Measurements from ENCODE around the gene FAM120A.
"Not testable (repeated sequence)": the region's sequence is repeated elsewhere in the genome, so short reads cannot be mapped to it uniquely, and the experiment has no call there.

The FAM120A gene

DNA sequence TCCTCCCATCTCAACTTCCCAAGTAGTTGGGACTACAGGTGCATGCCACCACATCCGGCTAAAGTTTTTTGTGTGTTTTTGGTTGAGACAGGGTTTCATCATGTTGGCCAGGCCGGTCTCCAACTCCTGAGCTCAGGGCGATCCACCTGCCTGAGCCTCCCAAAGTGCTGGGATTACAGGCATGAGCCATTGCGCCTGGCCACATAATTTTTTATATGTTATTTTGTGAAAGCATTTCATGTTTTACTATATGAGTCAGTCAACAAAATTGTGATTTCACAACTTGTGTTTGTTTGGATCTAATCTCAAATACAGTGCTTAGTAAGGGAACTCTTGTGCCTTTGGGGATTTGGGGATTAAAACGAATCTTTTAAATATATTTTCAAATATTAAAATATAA lies 21.9 kb downstream of the FAM120A start:
- DNase-seq: no peak

GRCh38 chr9:93475108-93475507 lies 23.6 kb downstream of the FAM120A start:
- DNase-seq: no peak

GRCh38 chr9:93475856-93476255 lies 24.4 kb downstream of the FAM120A start:
- no peak for DNase-seq

DNA sequence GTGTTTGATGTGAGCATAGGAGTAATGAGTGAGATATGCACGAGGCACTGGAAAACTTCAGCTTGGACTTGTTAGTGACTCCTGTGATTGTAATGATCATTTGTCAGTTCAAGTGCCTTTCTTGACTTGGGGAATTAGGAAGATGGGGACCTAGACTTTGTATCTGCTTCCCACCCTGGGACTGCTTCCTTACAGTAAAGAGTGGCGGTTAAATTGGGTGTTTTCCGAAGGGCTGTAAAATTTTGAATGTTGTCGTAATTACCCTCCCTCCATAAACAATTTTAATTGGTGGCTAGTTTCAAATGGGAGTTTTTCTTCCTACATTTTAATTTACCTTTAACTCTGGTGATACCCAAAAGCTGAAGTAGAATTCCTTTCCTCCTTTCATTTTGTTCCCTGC lies 25.4 kb downstream of the FAM120A start:
- DNase-seq: no peak

DNA sequence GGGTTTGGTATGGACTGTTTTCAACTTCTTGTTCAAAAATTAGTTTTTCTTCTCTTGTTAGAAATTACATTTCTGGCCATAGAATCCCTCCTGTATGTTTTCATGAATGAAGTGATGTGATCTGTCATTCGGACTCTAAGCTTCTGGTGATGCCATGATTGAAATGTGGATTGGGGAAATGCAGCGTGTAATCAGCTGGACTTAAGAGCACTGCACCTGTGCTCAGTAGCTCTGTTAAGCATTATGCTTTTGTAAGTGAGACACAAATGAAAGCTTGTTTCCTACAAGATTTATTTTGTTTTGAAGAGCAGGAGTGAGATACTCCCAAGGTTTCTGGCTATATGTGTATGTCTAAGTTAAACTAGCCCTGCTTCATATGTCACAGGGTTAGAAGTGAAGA lies 25.9 kb downstream of the FAM120A start:
- DNase-seq: no peak

- DNase-seq: no peak
These were observed 28.2 kb downstream of the FAM120A start for GRCh38 chr9:93479726-93480125.

DNA sequence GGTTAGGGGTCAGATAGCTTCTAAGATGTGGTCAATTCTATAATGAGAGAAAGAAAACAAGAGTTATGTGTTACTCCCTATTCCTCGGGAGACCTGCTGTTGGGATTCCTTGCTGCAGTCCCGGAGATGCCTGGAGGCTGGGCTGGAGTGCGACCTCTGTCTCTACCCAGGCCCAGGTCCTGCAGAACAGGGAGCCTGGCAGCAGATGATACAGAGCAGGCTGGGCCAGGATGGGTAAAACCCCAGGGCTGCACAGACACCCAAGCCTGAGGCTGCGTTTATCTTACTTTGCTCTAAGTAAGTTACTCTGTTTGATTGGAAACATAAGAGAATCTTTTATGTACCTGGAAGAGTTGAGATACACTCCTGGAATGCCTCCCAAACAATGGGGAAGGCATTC lies 28.8 kb downstream of the FAM120A start:
- DNase-seq: no peak

GRCh38 chr9:93480728-93481324 lies 29.3 kb downstream of the FAM120A start:
- no peak for DNase-seq

DNA sequence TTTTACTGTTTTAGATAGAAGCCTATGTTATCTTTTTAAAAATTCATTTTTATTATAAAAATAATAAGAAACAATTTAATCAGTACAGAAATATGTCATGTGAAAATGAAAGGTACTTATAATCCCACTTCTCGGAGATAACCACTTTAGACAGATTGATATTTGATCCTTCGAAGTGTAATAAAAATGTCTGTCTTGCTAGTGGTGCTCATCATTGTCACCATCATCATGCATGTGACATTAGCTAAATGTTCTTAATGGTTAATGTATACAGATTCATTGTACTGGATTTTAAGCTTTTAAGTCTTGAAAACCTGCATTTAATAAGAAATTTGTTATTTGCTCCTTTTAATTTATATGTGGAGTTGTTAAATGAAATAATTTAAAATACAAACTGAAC lies 32.0 kb downstream of the FAM120A start:
- no peak for DNase-seq

DNA sequence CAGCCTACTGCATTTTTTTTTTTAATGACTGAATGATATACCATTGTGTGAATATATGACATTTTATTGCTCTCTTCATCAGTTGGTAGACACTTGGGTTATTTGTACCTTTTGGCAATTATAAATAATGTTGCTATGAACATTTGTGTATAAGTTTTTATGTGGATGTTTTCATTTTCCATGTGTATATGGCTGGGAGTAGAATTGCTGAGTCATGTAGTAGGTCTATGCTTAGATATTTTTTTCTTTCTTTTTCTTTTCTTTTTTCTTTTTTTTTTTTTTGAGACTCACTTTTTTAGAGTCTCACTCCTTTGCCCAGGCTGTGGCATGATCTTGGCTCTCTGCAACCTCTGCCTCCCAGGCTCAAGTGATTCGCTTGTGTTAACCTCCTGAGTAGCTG lies 34.8 kb downstream of the FAM120A start:
- DNase-seq: no peak

- no peak for DNase-seq
These were observed 36.8 kb downstream of the FAM120A start for GRCh38 chr9:93488244-93488643.

DNA sequence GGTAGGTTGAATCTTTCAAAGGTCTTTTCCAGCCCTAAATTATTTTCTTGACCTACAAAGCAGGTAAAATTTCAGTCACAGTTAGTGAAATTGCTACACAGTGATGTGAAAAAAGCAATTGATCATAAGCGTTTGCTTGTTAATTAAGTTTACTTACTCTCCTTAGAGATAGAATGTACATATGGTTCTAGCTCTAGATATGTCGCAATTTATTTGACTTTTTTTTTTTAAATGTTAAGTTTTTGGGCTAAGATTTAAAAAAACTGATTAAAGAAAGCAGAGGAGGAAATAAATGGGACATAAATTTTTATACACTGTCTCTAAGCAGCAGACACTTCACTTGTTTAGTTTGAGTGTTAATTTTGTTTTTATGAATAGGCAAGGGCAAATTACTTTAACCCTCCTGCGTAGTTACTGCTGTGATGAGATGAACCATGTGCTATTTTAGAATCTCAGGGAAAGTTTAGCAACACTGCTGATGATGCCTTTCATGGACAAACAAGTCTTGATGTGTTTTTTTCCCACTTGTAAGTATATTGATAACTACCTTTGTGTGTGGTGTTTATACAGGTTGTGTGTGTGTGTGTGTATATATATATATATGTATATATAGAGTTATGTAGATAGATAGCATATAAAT lies 40.2 kb downstream of the FAM120A start:
- DNase-seq: no peak

- DNase-seq: no peak
These were observed 40.8 kb downstream of the FAM120A start for GRCh38 chr9:93492327-93492726.

GRCh38 chr9:93493949-93494348 lies 42.5 kb downstream of the FAM120A start:
- DNase-seq: no peak

DNA sequence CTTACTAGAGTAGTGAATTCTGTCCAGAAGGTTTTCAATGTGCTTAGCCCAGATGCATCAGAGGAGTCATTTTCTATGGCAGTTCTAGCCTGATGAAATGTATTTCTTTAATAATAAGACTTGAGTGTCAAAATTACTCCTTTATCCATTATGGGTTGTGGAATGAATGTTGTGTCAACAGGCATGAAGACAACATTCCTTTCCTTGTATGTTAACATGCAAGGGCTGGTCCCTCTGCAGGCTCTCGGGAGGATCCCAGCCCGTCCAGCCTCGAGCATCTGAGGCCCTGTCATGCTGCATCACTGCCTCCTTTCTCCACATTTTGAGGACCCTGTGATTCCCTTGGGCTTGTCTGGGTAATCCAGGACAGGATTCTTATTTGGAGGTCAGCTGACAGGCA lies 44.8 kb downstream of the FAM120A start:
- DNase-seq: no peak

DNA sequence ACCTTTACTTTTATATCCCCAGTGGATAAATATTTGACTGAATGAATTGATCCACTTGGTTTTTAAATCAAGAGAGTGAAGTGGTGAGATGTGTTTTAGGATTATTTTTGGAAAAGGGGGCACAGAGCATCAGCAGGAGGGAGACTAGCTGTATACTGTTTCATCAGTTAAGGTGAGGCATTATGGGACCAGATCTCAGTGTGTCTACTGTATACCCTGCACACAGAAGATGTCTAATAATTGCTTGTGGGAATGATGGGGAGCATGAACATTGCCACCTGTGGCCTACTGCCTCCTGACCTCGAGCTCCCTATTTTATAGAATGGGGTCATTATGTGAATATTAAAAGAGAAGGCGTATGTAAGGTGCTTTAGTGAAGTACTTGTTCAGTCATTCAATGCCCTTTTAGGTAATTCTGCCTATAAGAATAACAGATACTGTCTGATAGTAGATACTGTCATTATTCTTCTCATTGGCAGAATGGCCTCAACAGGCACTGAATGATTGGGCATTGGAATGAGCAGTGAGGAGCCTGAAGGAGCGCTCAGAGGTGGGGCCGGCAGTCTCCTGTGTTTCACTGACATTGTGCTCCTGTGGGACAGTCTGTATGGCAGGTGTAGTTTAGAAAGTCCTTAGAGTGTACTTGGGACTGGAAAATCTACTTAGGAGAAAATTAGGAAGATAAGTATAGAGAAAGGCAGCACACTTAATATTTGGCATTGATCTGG lies 49.2 kb downstream of the FAM120A start:
- no peak for DNase-seq

- no peak for DNase-seq
These were observed 49.9 kb downstream of the FAM120A start for GRCh38 chr9:93501406-93501805.

DNA sequence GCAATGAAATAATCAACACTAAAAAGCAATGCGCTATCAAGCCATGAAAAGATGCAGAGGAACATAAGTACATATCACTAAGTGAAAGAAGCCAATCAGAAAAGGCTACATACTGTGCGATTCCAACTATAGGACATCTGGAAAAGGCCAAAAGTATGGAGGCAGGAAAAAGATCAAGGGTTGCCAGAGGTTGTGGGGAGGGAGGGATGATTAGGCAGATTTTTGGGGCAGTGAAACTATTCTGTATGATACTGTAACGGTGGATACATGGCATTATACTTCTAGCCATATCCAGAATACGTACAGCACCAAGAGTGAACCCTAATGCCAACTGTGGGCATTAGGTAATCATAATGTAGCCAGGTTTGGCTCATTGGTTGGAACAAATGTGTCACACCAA lies 51.9 kb downstream of the FAM120A start:
- DNase-seq: no peak

GRCh38 chr9:93505541-93506132 lies 54.2 kb downstream of the FAM120A start:
- DNase-seq: no peak

DNA sequence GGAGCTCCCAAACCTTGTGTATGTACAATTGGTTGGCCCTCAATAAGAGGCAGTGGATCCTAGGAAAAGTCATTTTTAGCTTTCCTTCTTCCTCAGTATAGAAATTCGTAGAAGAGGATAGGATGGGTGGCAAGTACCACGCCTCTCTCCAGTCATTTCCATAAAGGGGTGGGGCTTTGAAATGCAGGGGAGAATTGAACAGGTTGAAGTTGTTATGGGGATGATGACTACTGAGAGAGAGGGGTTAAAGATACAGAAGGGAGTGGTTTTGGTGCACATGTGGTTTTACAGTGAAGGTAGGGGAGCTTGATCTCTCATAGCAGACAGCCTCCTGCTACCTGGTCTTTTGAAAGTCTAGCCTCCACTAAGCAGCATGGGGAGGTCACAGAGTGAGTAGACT lies 56.3 kb downstream of the FAM120A start:
- no peak for DNase-seq

GRCh38 chr9:93508207-93508606 lies 56.7 kb downstream of the FAM120A start:
- DNase-seq: no peak

DNA sequence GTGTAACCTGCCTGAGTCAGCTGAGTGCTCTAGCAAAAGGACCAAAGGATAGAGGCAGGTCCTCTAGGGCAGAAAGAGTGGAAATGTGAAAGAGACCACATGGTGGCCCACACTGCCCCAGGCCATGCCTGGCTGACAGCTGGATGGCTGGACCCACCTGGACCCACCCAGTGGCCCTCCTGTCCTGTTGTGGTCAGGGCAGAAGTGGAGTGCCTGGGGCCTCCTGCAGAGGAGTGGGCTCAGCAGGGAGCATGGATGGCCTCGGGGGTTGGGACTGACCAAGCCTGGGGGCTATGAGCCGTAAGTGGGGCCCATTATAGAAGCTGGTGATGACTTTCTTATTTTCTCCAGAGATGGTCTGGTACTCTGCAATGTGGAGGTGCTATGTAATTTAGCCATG lies 57.6 kb downstream of the FAM120A start:
- DNase-seq: no peak

DNA sequence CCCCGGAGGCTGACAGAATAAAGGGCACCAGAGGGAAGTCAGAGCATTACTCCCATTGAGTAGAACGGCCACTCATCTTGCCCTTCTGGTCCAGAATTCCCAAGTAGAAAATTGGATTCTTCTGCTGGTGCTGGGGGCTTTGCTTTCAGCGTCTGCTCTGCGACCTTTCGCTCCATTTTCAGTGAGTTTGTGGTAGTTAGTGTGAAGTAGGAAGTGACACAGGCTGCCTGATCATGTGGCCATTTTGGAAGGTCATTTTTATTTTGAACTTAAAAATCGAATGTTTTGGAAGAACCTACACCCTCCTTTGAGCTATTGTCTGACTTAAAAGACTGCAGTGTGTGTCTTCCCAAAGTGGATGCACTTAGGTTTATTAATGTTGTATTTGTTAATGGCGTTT lies 58.6 kb downstream of the FAM120A start:
- no peak for DNase-seq

DNA sequence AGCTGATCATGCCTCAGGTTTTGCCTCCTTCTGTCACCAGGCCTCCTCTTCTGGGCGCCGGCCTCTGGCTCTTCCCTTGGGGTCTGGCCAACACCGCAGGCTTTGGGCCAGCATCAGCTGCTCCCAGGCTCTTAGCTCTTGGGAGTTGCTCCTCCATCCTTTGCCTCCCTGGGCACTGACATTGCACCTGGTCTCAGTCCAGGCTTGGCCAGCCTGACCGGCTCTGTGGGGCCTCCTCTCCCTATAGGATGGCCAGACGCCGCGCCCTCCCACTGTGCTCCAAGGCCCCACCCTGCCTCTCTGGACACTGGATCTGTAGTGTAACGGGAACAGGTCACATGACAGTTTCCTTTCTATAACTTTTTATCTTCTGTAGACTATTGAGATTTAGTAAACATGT lies 59.7 kb downstream of the FAM120A start:
- DNase-seq: not testable (repeated sequence)

Data from femur (tissue), 1 donor.